GM23338 (cell line): ENCODE measurements around the gene GBX1. TPM values are rescaled to one million over a fixed set of nuclear protein-coding genes. Genes with fewer than 3 reads are reported as not detected.

Experiments used
- ATAC-seq: fragments of 200-7000 bp; cut with Tn5 transposase; 3 replicates; pipeline ENCODE4 v1.9.1; 2020
- DNase-seq: peaks from one replicate; pipeline ENCODE4 v3.0.0-alpha.2; 2015; ENCODE audit warnings: low spot score
- H2AFZ ChIP-seq: fragments of 200-600 bp; sonication (generic); 2 replicates; pipeline ENCODE4 v1.8.0; 2016; ENCODE audit warnings: antibody characterized with exemption, mild to moderate bottlenecking, moderate library complexity
- H3F3A ChIP-seq: fragments of 200-600 bp; sonication (generic); replicated peaks from 2 replicates; pipeline ENCODE4 v1.8.0; 2017; ENCODE audit warnings: antibody characterized with exemption, mixed run types, low read depth
- H3K27ac ChIP-seq: fragments of 200-600 bp; sonication (generic); 2 replicates; pipeline ENCODE4 v1.6.1; 2016; ENCODE audit warnings: low read depth
- H3K27me3 ChIP-seq: fragments of 200-600 bp; sonication (generic); 2 replicates; pipeline ENCODE4 v1.8.0; 2016; ENCODE audit warnings: mild to moderate bottlenecking, mixed run types, moderate library complexity; ENCODE audit not compliant: insufficient read depth
- H3K36me3 ChIP-seq: fragments of 200-600 bp; sonication (generic); 2 replicates; pipeline ENCODE4 v1.8.0; 2016; ENCODE audit warnings: mild to moderate bottlenecking; ENCODE audit not compliant: insufficient read depth
- H3K4me1 ChIP-seq: fragments of 200-600 bp; sonication (generic); 2 replicates; pipeline ENCODE4 v1.8.0; 2016; ENCODE audit warnings: mild to moderate bottlenecking, moderate library complexity; ENCODE audit not compliant: insufficient read depth
- H3K4me2 ChIP-seq: fragments of 200-600 bp; sonication (generic); 2 replicates; pipeline ENCODE4 v1.7.1; 2017; ENCODE audit warnings: mixed run types
- H3K4me3 ChIP-seq: fragments of 200-600 bp; sonication (generic); 2 replicates; pipeline ENCODE4 v1.6.1; 2016; ENCODE audit warnings: mixed run types
- H3K79me2 ChIP-seq: fragments of 200-600 bp; sonication (generic); replicated peaks from 2 replicates; pipeline ENCODE4 v1.8.0; 2017; ENCODE audit warnings: mild to moderate bottlenecking; ENCODE audit not compliant: insufficient read depth
- H3K9me2 ChIP-seq: fragments of 200-600 bp; sonication (generic); 2 replicates; pipeline ENCODE4 v1.8.0; 2017; ENCODE audit not compliant: insufficient read depth
- H4K20me1 ChIP-seq: fragments of 200-600 bp; sonication (generic); replicated peaks from 2 replicates; pipeline ENCODE4 v1.8.0; 2017; ENCODE audit warnings: mild to moderate bottlenecking; ENCODE audit not compliant: insufficient read depth
- H3K27ac Mint-ChIP-seq: 2 replicates; pipeline ENCODE4 v1.8.0; 2020; ENCODE audit warnings: inconsistent platforms, mild to moderate bottlenecking, moderate library complexity, mixed read lengths
- H3K27me3 Mint-ChIP-seq: 3 replicates; pipeline ENCODE4 v1.8.0; 2022; ENCODE audit warnings: low read depth, mild to moderate bottlenecking, moderate library complexity, mixed read lengths, inconsistent platforms; ENCODE audit not compliant: insufficient read depth, poor library complexity
- H3K36me3 Mint-ChIP-seq: 3 replicates; pipeline ENCODE4 v1.8.0; 2021; ENCODE audit warnings: low read depth, mild to moderate bottlenecking, inconsistent platforms, moderate library complexity, mixed read lengths
- H3K4me1 Mint-ChIP-seq: 3 replicates; pipeline ENCODE4 v1.8.0; 2020; ENCODE audit warnings: mild to moderate bottlenecking, inconsistent platforms, mixed read lengths
- H3K4me3 Mint-ChIP-seq: 3 replicates; pipeline ENCODE4 v1.8.0; 2021; ENCODE audit warnings: moderate library complexity, mild to moderate bottlenecking, inconsistent platforms, mixed read lengths
- H3K9me3 Mint-ChIP-seq: 3 replicates; pipeline ENCODE4 v1.8.0; 2020; ENCODE audit warnings: moderate library complexity, mild to moderate bottlenecking, inconsistent platforms, mixed read lengths
- CREB1 ChIP-seq: fragments of 250-450 bp; sonication (Bioruptor Pico); IDR thresholded peaks from 2 replicates; pipeline ENCODE4 v1.5.0; 2020; ENCODE audit warnings: low read depth, mild to moderate bottlenecking, moderate library complexity
- CTCF ChIP-seq, 2 experiments: fragments of 200-600 bp in 1 of 2; sonication (generic) in 1 of 2; conservative IDR thresholded peaks; 2 replicates each; pipeline versions ENCODE4 v1.5.1 to v1.6.1; 2016 to 2017; ENCODE audit warnings: antibody characterized with exemption in 2 of 2, low read depth in 2 of 2, mild to moderate bottlenecking in 2 of 2, moderate library complexity in 1 of 2
- ETS1 ChIP-seq: IDR thresholded peaks from 2 replicates; pipeline ENCODE4 v1.6.1; 2016; ENCODE audit warnings: antibody characterized with exemption
- EZH2 ChIP-seq: fragments of 200-600 bp; sonication (generic); IDR thresholded peaks from one replicate; pipeline ENCODE4 v1.8.0; 2017; ENCODE audit warnings: antibody characterized with exemption, mild to moderate bottlenecking, low read depth; ENCODE audit not compliant: unreplicated experiment
- EZH2phosphoT487 ChIP-seq: fragments of 200-600 bp; sonication (generic); IDR thresholded peaks from one replicate; pipeline ENCODE4 v1.8.1; 2018; ENCODE audit warnings: antibody characterized with exemption; ENCODE audit not compliant: unreplicated experiment
- JUNB ChIP-seq: IDR thresholded peaks from one replicate; pipeline ENCODE4 v1.6.1; 2016; ENCODE audit warnings: antibody characterized with exemption; ENCODE audit not compliant: unreplicated experiment
- NANOG ChIP-seq: IDR thresholded peaks from 2 replicates; pipeline ENCODE4 v1.6.1; 2016; ENCODE audit warnings: antibody characterized with exemption, borderline replicate concordance
- POLR2AphosphoS5 ChIP-seq: IDR thresholded peaks from 2 replicates; pipeline ENCODE4 v1.6.1; 2016; ENCODE audit warnings: antibody characterized with exemption, low read depth
- REST ChIP-seq: IDR thresholded peaks from one replicate; pipeline ENCODE4 v1.6.1; 2018; ENCODE audit warnings: antibody characterized with exemption; ENCODE audit not compliant: unreplicated experiment
- STAT1 ChIP-seq: IDR thresholded peaks from one replicate; pipeline ENCODE4 v1.6.1; 2016; ENCODE audit warnings: antibody characterized with exemption; ENCODE audit not compliant: unreplicated experiment
- ZNF114 ChIP-seq: fragments of 250-450 bp; sonication (Bioruptor Pico); IDR thresholded peaks from 2 replicates; pipeline ENCODE4 v1.5.0; 2020; ENCODE audit warnings: mild to moderate bottlenecking, moderate library complexity
- ZNF331 ChIP-seq: fragments of 250-450 bp; sonication (Bioruptor Pico); IDR thresholded peaks from 2 replicates; pipeline ENCODE4 v1.5.0; 2020; ENCODE audit warnings: low read depth, mild to moderate bottlenecking, moderate library complexity
- ZNF462 ChIP-seq: fragments of 250-450 bp; sonication (Bioruptor Pico); IDR thresholded peaks from 2 replicates; pipeline ENCODE4 v1.5.0; 2020; ENCODE audit warnings: mild to moderate bottlenecking, moderate library complexity
- polyA plus RNA-seq: library from polyadenylated mRNA; unstranded; fragments of >200 nt; fragmentation: Nextera tagmentation; extraction: Ambion mirVana; gene quantifications from 2 replicates; pipeline ENCODE4 v1.2.1, GENCODE V29; 2016
- total RNA-seq: library from RNA; depleted of rRNA; stranded (reverse); fragments of >200 nt; shearing (Covaris generic); gene quantifications from 2 replicates; pipeline ENCODE4 v1.2.3, GENCODE V29; 2014

Gene GBX1
- total and polyA plus RNA-seq, 2 experiments from 2014 or later: 0.24 TPM; not detected in 1

- TF ChIP-seq ZNF114 (CRISPR knock-in tag) (no peak), ZNF331 (CRISPR knock-in tag) (no peak), JUNB (no peak), REST (no peak), NANOG (no peak), EZH2 (no peak), CREB1 (no peak), ZNF462 (CRISPR knock-in tag) (no peak), STAT1 (no peak), EZH2phosphoT487 (no peak), POLR2AphosphoS5 (no peak), ETS1 (no peak), CTCF (conservative IDR thresholded peaks at IDR 0.05; ENCODE audit: low read depth in 2 of 2) (no peak)
- Mint-ChIP-seq H3K4me3 (no peak overlapping the region), H3K27ac (no peak overlapping the region), H3K36me3 (peaks cover 25% of the 10 kb centered on the region), H3K9me3 (no peaks in the 10 kb centered on the region), H3K27me3 (peaks cover 15% of the 10 kb centered on the region), H3K4me1 (peaks cover 59% of the 10 kb centered on the region)
- Histone ChIP-seq H3K4me2 (no peak overlapping the region), H3K9me2 (no peaks in the 10 kb centered on the region), H3K4me3 (no peak overlapping the region), H3K36me3 (no peaks in the 10 kb centered on the region), H3K79me2 (no peaks in the 10 kb centered on the region), H3K4me1 (peaks cover 23% of the 10 kb centered on the region), H3F3A (0 out of 2 replicates have a peak, but pooled peaks cover 2% of the 10 kb centered on the region), H3K27me3 (peaks cover 20% of the 10 kb centered on the region), H3K27ac (no peak overlapping the region), H2AFZ (no peak overlapping the region), H4K20me1 (peaks cover 6% of the 10 kb centered on the region)
- DNase-seq: no peak
- ATAC-seq: no peak
Observed at GRCh38 chr7:151141855-151142685, 25.4 kb downstream of the GBX1 start.
